Measurements from ENCODE around the gene CCDC175. TPM values are rescaled to one million over a fixed set of nuclear protein-coding genes. Genes with fewer than 3 reads are reported as not detected.

CCDC175 gene
- total RNA-seq, 4 donors from 2014 or later: 0.41 TPM; not detected in 3

DNA sequence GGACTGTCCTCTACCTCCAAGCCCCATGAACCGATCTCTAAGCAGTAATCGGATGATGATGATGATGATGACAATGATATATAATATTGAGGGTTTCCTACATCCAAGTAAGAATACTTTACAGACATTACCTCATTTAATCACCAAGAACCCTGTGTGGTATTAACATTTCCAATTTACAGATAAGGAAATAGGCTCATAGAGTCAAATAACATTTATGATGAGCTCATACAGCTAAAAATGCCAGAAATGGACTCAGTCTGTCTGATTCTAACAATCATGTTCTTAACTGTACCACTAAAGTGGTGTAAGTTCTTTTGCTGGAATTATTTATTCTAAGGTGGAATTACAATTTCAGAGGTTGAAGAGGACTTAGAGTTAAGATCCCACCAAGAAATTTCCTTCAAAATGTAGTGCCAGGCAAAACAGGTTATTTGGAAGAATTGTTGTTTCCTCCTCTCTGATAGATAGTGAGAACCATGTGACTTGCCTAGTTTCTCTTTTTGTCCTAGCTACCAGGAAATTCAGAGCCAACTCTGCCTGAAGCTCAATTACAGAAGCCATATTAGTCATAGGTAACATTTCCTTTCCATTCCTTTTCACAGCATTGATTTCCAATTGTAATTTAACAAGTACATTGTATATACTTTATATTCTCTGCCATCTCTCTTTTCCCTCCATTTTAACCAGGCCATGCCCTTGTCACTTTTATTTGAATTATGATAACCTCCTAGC is 23.8 kb upstream of the CCDC175 start:
- no peak for TF ChIP-seq POLR2A (IDR thresholded peaks at IDR 0.05)
- TF ChIP-seq, protein P1, sequence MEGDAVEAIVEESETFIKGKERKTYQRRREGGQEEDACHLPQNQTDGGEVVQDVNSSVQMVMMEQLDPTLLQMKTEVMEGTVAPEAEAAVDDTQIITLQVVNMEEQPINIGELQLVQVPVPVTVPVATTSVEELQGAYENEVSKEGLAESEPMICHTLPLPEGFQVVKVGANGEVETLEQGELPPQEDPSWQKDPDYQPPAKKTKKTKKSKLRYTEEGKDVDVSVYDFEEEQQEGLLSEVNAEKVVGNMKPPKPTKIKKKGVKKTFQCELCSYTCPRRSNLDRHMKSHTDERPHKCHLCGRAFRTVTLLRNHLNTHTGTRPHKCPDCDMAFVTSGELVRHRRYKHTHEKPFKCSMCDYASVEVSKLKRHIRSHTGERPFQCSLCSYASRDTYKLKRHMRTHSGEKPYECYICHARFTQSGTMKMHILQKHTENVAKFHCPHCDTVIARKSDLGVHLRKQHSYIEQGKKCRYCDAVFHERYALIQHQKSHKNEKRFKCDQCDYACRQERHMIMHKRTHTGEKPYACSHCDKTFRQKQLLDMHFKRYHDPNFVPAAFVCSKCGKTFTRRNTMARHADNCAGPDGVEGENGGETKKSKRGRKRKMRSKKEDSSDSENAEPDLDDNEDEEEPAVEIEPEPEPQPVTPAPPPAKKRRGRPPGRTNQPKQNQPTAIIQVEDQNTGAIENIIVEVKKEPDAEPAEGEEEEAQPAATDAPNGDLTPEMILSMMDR (IDR thresholded peaks at IDR 0.05): no peak
- Histone ChIP-seq H3K4me3 (no peak overlapping the region), H3K36me3 (no peaks in the 10 kb centered on the region), H3K4me1 (no peaks in the 10 kb centered on the region), H3K9me3 (no peaks in the 10 kb centered on the region), H3K27me3 (no peaks in the 10 kb centered on the region), H3K27ac (no peak overlapping the region)
- no peak for DNase-seq
- intact Hi-C loops (cut with DNase I; ENCODE audit: low total_unique reads): no loop called here

DNA sequence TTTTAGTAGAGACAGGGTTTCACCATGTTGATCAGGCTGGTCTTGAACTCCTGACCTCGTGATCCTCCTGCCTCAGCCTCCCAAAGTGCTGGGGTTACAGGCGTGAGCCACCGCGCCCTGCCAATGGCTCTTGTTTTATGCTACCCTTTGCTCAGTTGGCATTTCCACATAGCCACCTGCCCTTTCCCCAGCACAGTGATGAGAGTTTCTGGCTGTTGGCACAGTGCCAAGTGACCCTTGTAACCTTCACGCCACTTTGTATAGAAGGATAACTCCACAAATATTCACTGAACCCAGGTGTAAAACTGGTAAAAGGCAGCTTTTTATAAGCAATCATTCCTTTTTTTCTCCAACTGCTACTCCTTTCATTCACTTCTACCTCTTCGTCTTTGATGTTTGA is 18.5 kb upstream of the CCDC175 start:
- Histone ChIP-seq H3K4me3 (no peak overlapping the region), H3K4me1 (no peaks in the 10 kb centered on the region), H3K9me3 (no peaks in the 10 kb centered on the region), H3K36me3 (no peaks in the 10 kb centered on the region), H3K27me3 (no peaks in the 10 kb centered on the region), H3K27ac (no peak overlapping the region)
- no peak for DNase-seq
- intact Hi-C loops (cut with DNase I; ENCODE audit: low total_unique reads): no loop called here
- TF ChIP-seq POLR2A (IDR thresholded peaks at IDR 0.05): no peak
- TF ChIP-seq, protein P1 (IDR thresholded peaks at IDR 0.05): no peak

DNA sequence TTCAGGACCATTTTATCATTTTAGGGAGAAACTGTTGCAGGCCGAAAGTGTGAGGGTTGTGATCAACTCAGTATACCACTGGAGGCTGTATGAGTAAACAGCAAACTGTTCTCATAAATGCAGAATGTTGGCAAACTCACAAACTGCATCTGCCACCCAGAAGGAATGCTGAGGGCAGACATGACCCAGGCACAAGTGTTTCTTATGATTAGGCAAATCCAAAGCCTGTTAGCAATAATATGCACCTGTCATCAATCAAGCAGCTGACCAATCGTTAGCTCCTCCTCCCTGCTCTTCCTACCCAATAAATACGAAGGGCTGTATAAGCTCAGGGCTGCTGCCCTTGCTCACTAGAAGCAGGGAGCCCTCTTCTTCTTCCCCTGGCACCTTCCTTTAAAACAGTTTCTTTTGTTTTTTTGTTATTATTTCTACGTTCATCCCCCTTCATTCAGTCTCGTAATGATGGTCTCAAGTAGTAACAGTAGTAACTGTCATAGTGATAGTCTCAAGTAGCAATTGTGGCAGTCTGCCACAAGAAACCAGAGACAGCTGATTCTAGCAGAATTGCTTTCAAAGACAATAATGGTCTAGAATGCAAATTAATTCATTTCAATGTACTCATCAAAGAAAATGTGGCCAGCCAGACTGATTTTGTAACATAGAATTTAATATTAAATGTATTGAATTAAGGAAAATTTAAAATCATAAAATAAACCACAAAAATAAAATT is 15.2 kb upstream of the CCDC175 start:
- H3K27ac ChIP-seq: no peak overlapping the region
- TF ChIP-seq POLR2A (IDR thresholded peaks at IDR 0.05): no peak
- TF ChIP-seq, protein P1 (IDR thresholded peaks at IDR 0.05): no peak
- no peaks in the 10 kb centered on the region for H3K36me3 ChIP-seq
- H3K4me3 ChIP-seq: no peak overlapping the region
- H3K4me1 ChIP-seq: no peaks in the 10 kb centered on the region
- H3K9me3 ChIP-seq: no peaks in the 10 kb centered on the region
- no peaks in the 10 kb centered on the region for H3K27me3 ChIP-seq
- DNase-seq: no peak
- intact Hi-C loops (cut with DNase I; ENCODE audit: low total_unique reads): no loop called here

DNA sequence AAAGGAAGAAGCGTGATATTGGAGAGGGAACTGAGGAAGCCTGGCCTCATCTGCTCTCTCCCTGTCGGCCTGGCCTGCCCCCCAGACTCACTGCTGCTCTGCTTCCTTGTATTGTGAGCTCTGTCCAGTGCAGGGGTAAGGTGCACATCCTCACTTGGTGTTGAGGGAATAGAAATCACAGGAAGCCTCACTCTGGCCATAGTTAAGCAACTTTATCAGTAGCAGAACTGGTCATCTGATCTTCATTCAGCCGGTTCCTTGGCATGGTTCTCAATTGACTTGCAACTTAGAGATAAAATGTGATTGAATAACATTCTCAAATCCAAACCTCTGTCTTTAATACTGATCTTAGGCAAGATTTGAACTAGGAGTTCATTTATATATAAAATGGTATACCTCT is 11.5 kb upstream of the CCDC175 start:
- intact Hi-C loops (cut with DNase I; ENCODE audit: low total_unique reads): no loop called here
- TF ChIP-seq, protein P1 (IDR thresholded peaks at IDR 0.05): no peak
- no peak for TF ChIP-seq POLR2A (IDR thresholded peaks at IDR 0.05)
- Histone ChIP-seq H3K27me3 (no peaks in the 10 kb centered on the region), H3K4me1 (no peaks in the 10 kb centered on the region), H3K27ac (no peak overlapping the region), H3K4me3 (no peak overlapping the region), H3K9me3 (no peaks in the 10 kb centered on the region), H3K36me3 (no peaks in the 10 kb centered on the region)
- no peak for DNase-seq

DNA sequence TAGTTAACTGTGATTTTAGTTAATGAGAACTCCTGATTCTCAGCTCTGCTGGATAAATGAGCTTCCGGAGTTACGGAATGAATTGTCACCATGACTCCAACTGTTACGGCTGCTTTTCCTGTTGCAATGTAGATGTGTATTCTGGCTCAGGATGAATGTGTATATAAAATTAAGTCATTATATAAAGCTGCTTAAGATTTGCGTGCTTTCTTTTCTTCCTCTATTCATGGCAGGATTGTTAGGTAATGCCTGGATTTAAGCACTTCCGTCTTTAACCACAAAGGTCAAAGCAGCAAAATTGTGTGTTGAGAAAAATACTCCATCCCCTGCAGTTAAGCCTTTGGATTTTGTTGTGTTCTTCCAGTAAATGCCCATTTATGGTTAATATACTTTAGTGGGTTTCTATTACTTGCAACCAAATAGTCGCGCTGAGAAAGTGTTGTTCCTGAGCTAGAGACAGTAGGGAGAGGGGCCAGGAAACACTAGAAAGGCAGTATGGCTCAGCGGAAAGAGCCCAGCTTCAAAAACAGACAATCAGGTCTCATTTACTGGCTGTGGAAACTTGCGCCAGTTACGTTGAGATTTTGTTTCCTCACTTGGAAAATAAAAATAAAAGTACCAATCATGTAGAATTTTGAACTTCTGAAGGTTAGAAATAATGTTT is 9.4 kb upstream of the CCDC175 start:
- Histone ChIP-seq H3K9me3 (no peaks in the 10 kb centered on the region), H3K4me1 (no peaks in the 10 kb centered on the region), H3K27me3 (no peaks in the 10 kb centered on the region), H3K27ac (no peak overlapping the region), H3K36me3 (no peaks in the 10 kb centered on the region), H3K4me3 (no peak overlapping the region)
- intact Hi-C loops (cut with DNase I; ENCODE audit: low total_unique reads): no loop called here
- TF ChIP-seq, protein P1 (IDR thresholded peaks at IDR 0.05): no peak
- no peak for TF ChIP-seq POLR2A (IDR thresholded peaks at IDR 0.05)
- DNase-seq: no peak

Measured in uterus (tissue), 4 donors.